H1 (cell line): ENCODE results near the gene EMC6. TPM values are rescaled to one million over a fixed set of nuclear protein-coding genes. Genes with fewer than 3 reads are reported as not detected.

ENCODE experiments used
- ASH2L ChIP-seq: fragments of 200-600, 300-600 bp; sonication (generic); IDR thresholded peaks from one replicate; pipeline ENCODE4 v1.7.1; 2017; ENCODE audit warnings: low read length
- CEBPB ChIP-seq: IDR thresholded peaks from 2 replicates; pipeline ENCODE4 v1.6.1; 2012; ENCODE audit warnings: low read depth, low read length
- EGR1 ChIP-seq: IDR thresholded peaks from 2 replicates; pipeline ENCODE4 v1.6.1; 2011; ENCODE audit warnings: low read depth, low read length, borderline replicate concordance
- GABPA ChIP-seq: IDR thresholded peaks from 2 replicates; pipeline ENCODE4 v1.6.1; 2011; ENCODE audit warnings: mild to moderate bottlenecking, low read length, moderate library complexity, borderline replicate concordance; ENCODE audit not compliant: insufficient read depth
- KDM1A ChIP-seq: fragments of 200-600, 300-600 bp; sonication (generic); IDR thresholded peaks from 2 replicates; pipeline ENCODE4 v1.7.1; 2016; ENCODE audit warnings: mild to moderate bottlenecking, low read length, borderline replicate concordance
- PHF8 ChIP-seq: fragments of 200-600 bp; sonication (generic); conservative IDR thresholded peaks from 2 replicates; pipeline ENCODE4 v1.7.1; 2012; ENCODE audit warnings: low read depth, mild to moderate bottlenecking, inconsistent platforms, low read length, moderate library complexity
- POU5F1 ChIP-seq: IDR thresholded peaks from 2 replicates; pipeline ENCODE4 v1.6.1; 2011; ENCODE audit warnings: low read depth, mild to moderate bottlenecking, low read length, moderate library complexity
- RAD21 ChIP-seq, 2 experiments: IDR thresholded peaks in 1 of 2; conservative IDR thresholded peaks in 1 of 2; 2 replicates each; pipeline ENCODE4 v1.6.1; 2011; ENCODE audit warnings: low read depth in 2 of 2, low read length in 2 of 2, improper control_type of control experiment in 1 of 2, inconsistent platforms in 1 of 2, mild to moderate bottlenecking in 1 of 2, moderate library complexity in 1 of 2
- SIX5 ChIP-seq: IDR thresholded peaks from 2 replicates; pipeline ENCODE4 v1.6.1; 2011; ENCODE audit warnings: mild to moderate bottlenecking, low read depth, low read length
- SP2 ChIP-seq: IDR thresholded peaks from 2 replicates; pipeline ENCODE4 v1.6.1; 2012; ENCODE audit warnings: mild to moderate bottlenecking, low read length, inconsistent platforms
- SRF ChIP-seq: IDR thresholded peaks from 2 replicates; pipeline ENCODE4 v1.6.1; 2011; ENCODE audit warnings: mild to moderate bottlenecking, low read depth, low read length, moderate library complexity
- TEAD4 ChIP-seq: IDR thresholded peaks from 2 replicates; pipeline ENCODE4 v1.6.1; 2012; ENCODE audit warnings: low read depth, low read length, inconsistent platforms, mixed read lengths
- polyA plus RNA-seq, 7 experiments: library from polyadenylated mRNA; depleted of rRNA in 3 of 7; stranded (reverse) in 5 of 7; unstranded in 2 of 7; fragments of >200 nt in 5 of 7; fragments of 200-250 nt in 2 of 7; gene quantifications; 1 replicate in 5 of 7; 2 replicates in 1 of 7; 4 replicates in 1 of 7; pipeline versions ENCODE4 v1.2.1 to v1.2.3, GENCODE V29; 2011 to 2013; ENCODE audit warnings: missing spikeins in 2 of 7, mixed read lengths in 2 of 7
- total RNA-seq: library from RNA; stranded (reverse); fragmentation: NEBNext Ultra II Directional; extraction: Animal tissue kit (Norgen Biotek cat#: 25700); gene quantifications from 2 replicates; pipeline ENCODE4 v1.2.1, GENCODE V29; 2021
- TF ChIP-seq, protein P1 (sequence below): IDR thresholded peaks from 2 replicates; pipeline ENCODE4 v1.6.1; 2012; ENCODE audit warnings: low read length, inconsistent platforms
- TF ChIP-seq, protein P2 (sequence below), 3 experiments: IDR thresholded peaks; 1 replicate in 2 of 3; 2 replicates in 1 of 3; pipeline versions ENCODE4 v1.5.1 to v1.6.1; 2011; ENCODE audit warnings: low read length in 3 of 3, mild to moderate bottlenecking in 3 of 3, inconsistent platforms in 2 of 3, low read depth in 1 of 3, moderate library complexity in 1 of 3; ENCODE audit not compliant: insufficient read depth in 1 of 3; ENCODE audit errors: control extremely low read depth in 1 of 3
- TF ChIP-seq, protein P3 (sequence below): IDR thresholded peaks from 2 replicates; pipeline ENCODE4 v1.6.1; 2011; ENCODE audit warnings: low read depth, mild to moderate bottlenecking, low read length; ENCODE audit not compliant: insufficient read depth

The EMC6 gene
- total and polyA plus RNA-seq, 2 of the 8 experiments (the other 6 are each of a cell fraction or from before 2014, with no cell fraction given), result 81.5 to 193 TPM

DNA sequence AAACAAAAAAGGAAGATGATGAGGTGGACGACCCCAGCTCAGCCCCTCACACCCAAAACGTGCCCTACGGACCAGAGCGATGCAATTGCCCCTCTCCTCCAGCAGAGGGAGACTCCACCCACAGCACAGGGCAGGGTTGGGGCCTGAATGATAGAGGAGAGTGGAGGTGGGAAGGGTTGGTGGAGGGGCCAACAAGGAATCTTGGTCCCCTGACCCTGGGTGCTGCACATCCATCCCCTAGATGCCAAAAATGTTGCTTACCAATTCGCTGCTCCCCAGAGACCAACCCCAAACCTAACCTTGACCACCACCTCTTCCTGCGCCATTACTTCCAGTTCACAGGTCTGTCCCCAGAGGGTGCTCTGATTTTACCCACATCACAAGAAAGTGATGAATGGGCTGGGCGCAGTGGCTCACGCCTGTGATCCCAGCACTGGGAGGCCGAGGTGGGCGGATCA, 14.5 kb downstream of the EMC6 start (continued):
- TF ChIP-seq, protein P1, sequence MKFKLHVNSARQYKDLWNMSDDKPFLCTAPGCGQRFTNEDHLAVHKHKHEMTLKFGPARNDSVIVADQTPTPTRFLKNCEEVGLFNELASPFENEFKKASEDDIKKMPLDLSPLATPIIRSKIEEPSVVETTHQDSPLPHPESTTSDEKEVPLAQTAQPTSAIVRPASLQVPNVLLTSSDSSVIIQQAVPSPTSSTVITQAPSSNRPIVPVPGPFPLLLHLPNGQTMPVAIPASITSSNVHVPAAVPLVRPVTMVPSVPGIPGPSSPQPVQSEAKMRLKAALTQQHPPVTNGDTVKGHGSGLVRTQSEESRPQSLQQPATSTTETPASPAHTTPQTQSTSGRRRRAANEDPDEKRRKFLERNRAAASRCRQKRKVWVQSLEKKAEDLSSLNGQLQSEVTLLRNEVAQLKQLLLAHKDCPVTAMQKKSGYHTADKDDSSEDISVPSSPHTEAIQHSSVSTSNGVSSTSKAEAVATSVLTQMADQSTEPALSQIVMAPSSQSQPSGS, result no peak
- TF ChIP-seq, protein P2, sequence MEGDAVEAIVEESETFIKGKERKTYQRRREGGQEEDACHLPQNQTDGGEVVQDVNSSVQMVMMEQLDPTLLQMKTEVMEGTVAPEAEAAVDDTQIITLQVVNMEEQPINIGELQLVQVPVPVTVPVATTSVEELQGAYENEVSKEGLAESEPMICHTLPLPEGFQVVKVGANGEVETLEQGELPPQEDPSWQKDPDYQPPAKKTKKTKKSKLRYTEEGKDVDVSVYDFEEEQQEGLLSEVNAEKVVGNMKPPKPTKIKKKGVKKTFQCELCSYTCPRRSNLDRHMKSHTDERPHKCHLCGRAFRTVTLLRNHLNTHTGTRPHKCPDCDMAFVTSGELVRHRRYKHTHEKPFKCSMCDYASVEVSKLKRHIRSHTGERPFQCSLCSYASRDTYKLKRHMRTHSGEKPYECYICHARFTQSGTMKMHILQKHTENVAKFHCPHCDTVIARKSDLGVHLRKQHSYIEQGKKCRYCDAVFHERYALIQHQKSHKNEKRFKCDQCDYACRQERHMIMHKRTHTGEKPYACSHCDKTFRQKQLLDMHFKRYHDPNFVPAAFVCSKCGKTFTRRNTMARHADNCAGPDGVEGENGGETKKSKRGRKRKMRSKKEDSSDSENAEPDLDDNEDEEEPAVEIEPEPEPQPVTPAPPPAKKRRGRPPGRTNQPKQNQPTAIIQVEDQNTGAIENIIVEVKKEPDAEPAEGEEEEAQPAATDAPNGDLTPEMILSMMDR (IDR thresholded peaks at IDR 0.05; ENCODE audit: control extremely low read depth in 1 of 3, insufficient read depth in 1 of 3, low read depth in 1 of 3, low read length in 3 of 3), result peak; percentile 86 to 100 (median 97)
- TF ChIP-seq SIX5, result no peak
- TF ChIP-seq SP2, result no peak
- TF ChIP-seq SRF, result no peak
- no peak for TF ChIP-seq EGR1
- no peak for TF ChIP-seq CEBPB
- TF ChIP-seq PHF8, result no peak
- TF ChIP-seq RAD21 (IDR thresholded peaks at IDR 0.05 in 1 of 2, conservative IDR thresholded peaks at IDR 0.05 in 1 of 2; ENCODE audit: low read depth in 2 of 2, low read length in 2 of 2), result peak; percentile 66 to 72
- TF ChIP-seq, protein P3, sequence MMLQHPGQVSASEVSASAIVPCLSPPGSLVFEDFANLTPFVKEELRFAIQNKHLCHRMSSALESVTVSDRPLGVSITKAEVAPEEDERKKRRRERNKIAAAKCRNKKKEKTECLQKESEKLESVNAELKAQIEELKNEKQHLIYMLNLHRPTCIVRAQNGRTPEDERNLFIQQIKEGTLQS, result no peak
- TF ChIP-seq POU5F1, result no peak
- TF ChIP-seq GABPA, result peak; percentile 31; the same call in 1 of the 2 replicates
- no peak for TF ChIP-seq ASH2L
- no peak; the same call in 1 of the 2 replicates for TF ChIP-seq KDM1A
- TF ChIP-seq TEAD4, result no peak
- TF ChIP-seq, all 59 proteins: peak for 3
